ENCODE results near the gene SUPT20H.

DNA sequence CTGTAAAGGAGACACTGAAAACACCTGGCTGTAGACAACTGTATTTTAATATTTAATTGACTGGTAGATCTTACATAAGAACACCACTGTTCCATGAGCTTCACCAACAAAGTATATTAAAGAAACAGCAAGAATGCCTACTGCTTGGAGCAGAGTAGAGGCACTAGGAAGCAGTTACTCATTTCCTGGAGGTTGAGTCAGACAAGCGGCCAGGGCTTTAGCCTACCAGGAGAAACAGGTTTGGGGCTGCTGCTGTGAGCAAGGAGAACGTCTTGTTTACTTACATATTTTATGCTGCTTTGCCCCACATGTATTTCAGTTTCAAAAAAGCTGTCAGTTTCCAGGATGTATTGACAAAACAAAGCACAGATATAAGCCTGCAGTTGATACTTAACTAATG lies 93.7 kb downstream of the SUPT20H start:
- TF ChIP-seq, protein P1, sequence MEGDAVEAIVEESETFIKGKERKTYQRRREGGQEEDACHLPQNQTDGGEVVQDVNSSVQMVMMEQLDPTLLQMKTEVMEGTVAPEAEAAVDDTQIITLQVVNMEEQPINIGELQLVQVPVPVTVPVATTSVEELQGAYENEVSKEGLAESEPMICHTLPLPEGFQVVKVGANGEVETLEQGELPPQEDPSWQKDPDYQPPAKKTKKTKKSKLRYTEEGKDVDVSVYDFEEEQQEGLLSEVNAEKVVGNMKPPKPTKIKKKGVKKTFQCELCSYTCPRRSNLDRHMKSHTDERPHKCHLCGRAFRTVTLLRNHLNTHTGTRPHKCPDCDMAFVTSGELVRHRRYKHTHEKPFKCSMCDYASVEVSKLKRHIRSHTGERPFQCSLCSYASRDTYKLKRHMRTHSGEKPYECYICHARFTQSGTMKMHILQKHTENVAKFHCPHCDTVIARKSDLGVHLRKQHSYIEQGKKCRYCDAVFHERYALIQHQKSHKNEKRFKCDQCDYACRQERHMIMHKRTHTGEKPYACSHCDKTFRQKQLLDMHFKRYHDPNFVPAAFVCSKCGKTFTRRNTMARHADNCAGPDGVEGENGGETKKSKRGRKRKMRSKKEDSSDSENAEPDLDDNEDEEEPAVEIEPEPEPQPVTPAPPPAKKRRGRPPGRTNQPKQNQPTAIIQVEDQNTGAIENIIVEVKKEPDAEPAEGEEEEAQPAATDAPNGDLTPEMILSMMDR (IDR thresholded peaks at IDR 0.05): no peak
- no peak for TF ChIP-seq POLR2A (IDR thresholded peaks at IDR 0.05)

Measured in body of pancreas (tissue), 4 donors.